GM12875 (cell line): Measurements from ENCODE around the gene ACACB.

Experiments
- H3K4me3 ChIP-seq: one replicate; pipeline ENCODE4 v1.5.1; 2011; ENCODE audit warnings: low read depth, low read length, control low read depth
- CTCF ChIP-seq: IDR thresholded peaks from 2 replicates; pipeline ENCODE4 v1.5.1; 2011; ENCODE audit warnings: low read depth, mild to moderate bottlenecking, control low read depth, inconsistent platforms, low read length, moderate library complexity, borderline replicate concordance; ENCODE audit not compliant: insufficient read depth

ACACB gene

DNA sequence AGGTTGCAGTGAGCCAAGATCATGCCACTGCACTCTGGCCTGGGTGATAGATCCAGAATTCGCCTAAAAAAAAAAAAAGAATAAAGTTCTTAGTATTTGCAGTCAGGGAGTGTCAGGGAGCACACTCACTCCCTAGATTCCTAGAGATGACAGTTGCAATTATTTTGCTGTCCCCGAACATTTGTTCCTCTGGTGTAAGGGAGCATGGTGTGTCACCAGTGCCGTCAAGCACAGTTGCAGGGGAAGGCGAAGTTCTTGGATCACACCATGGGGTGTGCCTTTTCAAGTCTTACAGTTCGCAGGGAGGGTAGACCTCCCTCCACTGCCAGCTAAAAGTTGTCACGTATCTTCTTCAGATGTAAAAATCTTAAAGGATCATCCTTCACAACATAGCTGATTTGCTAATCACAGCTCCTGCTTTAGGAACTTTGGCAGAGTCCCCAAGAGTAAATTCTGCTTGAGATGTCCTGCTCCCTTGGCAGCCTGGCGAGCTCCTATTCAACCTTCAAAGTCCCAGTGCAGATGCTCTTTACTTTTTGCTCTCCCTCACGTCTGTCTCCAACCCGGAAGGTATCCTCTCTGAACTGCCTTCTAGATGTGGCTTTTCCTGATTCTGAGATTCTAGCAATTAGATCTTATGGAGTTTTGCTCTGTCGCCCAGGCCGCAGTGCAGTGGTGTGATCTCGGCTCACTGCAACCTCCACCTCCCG lies 11.3 kb downstream of the ACACB start:
- no peak for TF ChIP-seq CTCF
- no peak overlapping the region for H3K4me3 ChIP-seq

DNA sequence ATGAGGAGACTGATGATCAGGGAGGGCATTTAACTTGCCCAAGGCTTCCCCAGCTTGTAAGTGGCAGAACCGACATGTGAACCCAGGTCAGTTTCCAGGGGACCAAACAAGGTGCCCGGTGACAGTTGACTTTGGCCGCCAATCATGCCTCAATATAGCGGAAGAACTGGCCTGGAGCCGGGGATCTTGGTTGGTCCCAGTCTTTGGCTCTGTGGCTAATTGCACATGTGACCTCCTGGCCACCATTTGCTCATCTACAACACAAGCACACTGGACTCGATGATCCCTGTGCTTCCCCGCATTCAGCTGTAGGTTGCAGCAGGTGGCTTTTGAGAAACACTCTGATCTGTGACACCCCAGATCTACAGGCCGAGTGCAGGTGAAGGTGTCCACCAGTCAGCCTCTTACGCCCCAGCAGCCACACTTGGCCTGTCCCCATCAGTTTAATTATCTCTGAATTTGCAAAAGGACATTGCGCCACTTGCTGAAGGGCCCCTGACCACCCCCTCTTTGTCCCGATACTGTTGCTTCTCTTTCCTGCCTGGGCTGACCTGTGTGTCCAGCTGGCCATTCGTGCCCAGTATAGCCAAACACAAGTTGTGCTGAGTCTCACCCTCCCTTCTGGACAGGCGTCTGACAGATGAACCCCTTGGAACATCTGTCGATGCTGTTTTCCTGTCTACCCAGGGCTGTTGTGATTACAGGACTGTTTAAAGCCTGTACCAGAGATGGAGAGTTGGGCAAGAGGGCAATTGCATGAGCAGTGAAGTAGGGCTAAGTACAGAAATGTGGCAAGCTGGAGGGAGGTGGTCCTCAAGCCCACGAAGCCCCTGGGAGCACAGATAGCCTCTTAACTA lies 14.1 kb downstream of the ACACB start:
- H3K4me3 ChIP-seq: no peak overlapping the region
- TF ChIP-seq CTCF: no peak

DNA sequence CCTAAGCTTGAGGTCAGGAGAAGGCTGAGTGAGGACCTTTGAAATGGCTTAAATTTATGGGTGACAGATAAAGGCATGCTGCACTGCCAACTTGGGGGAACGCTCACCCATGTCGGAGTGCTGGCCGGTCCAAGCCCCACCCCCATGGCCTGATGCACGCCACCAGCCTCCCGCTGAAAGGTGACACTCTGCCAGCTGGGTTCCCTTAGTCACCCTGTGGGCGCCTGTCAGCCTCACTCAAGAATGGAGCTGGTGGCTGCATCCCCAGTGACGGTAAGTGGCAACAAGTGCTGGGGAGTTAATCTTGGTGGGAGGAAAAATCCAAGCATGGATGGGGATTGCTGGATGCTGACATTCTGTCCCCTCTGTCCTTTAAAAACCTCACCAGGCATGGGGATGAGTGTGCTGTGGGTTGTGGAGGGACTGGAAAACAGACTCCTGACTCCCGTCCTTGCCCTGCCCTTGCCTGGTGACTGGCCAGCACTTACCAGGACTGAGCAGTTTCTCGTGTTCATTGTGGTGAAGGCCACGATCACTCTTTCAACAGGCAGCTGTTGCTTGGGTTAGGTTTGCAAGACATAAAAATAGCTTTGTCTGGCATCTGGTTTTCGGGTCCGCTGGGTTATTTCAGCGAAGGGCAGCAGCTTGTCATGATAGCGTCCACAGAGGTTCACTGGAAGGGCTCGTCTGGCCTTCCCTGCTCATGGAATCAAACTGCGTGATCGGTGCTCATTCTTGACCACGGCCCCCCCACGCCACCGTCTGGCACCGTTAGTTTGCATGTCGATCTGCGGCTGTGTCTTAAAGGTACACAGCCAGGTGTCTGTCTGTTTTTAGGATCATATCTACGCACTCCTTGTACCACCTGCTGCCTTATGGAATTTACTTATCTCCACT lies 15.0 kb downstream of the ACACB start:
- no peak for TF ChIP-seq CTCF
- H3K4me3 ChIP-seq: no peak overlapping the region

DNA sequence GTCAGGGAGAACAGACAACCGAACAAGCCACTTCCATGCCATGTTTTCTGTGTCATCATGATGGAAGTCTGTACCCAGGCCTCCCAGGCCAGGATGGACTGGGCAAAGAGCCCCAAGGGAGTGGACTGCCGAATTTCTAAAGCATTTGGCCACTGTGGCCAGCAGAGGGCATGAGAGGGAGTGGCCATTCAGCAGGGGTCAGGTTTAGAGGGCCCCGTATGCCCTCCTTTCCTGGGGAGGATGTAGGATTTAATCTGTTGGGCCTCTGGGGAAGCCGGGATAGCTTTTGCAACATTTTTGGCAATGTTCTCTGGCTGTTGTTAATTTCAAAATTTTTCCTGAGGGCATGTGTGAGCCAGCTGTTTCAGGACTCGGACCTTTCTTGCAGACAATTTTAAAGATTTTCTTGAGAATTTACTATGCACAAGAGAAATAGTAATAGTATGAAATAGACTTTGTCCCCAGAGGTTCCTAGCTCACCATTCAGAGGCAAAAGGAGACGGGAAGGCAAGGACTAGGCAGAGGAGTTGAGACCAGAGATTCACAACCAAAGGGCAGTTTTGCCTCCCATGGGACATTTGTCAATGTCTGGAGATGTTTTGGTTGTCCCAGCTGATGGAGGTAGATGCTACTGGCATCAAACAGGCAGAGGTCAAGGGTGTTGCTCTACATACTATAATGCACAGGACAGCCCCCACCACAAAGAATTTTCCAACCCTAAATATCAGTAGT lies 18.0 kb downstream of the ACACB start:
- TF ChIP-seq CTCF: peak; percentile 47; the same call in 1 of the 2 replicates
- no peak overlapping the region for H3K4me3 ChIP-seq

DNA sequence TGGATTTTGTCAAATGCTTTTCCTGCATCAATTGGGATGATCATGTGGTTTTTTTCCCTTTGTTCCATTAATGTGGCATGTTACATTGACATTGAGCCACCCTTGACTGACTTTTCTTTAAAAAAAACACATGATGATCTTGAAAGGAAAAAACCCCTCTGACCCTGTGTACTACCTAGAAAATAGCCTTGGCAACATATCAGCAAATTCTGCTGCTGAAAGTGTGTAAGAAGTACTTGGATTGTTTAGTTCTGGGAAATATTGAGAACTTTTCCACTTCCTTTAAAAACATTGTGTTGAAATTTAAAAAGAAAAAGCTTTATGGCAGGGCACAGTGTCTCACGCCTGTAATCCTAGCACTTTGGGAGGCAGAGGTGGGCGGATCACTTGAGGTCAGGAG lies 20.7 kb downstream of the ACACB start:
- H3K4me3 ChIP-seq: no peak overlapping the region
- no peak for TF ChIP-seq CTCF

DNA sequence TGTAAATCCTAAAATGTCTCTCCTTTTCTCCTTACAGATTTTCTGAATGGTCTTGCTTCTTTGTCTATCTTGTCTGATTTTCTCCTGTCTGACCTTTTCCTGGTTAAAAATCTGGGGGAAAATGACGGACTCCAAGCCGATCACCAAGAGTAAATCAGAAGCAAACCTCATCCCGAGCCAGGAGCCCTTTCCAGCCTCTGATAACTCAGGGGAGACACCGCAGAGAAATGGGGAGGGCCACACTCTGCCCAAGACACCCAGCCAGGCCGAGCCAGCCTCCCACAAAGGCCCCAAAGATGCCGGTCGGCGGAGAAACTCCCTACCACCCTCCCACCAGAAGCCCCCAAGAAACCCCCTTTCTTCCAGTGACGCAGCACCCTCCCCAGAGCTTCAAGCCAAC lies 23.0 kb downstream of the ACACB start:
- TF ChIP-seq CTCF: no peak
- no peak overlapping the region for H3K4me3 ChIP-seq
